HL-60 (cell line): ENCODE results near the gene FCN3.

Experiments used
- CTCF ChIP-seq: IDR thresholded peaks from one replicate; pipeline ENCODE4 v1.5.1; 2011; ENCODE audit warnings: low read length, control low read depth, inconsistent platforms; ENCODE audit not compliant: insufficient read depth
- GABPA ChIP-seq: IDR thresholded peaks from 2 replicates; pipeline ENCODE4 v1.6.1; 2012; ENCODE audit warnings: low read depth
- POLR2AphosphoS5 ChIP-seq: IDR thresholded peaks from 2 replicates; pipeline ENCODE4 v1.6.1; 2012; ENCODE audit warnings: low read depth
- REST ChIP-seq: IDR thresholded peaks from 2 replicates; pipeline ENCODE4 v1.6.1; 2012; ENCODE audit warnings: low read depth; ENCODE audit not compliant: insufficient replicate concordance
- SPI1 ChIP-seq: IDR thresholded peaks from 2 replicates; pipeline ENCODE4 v1.6.1; 2012; ENCODE audit warnings: low read depth, mild to moderate bottlenecking, borderline replicate concordance

- TF ChIP-seq CTCF (no peak), REST (no peak), POLR2AphosphoS5 (no peak), SPI1 (no peak), GABPA (no peak)
Measured at GRCh38 chr1:27351541-27352107, 23.0 kb downstream of the FCN3 start.
